AG09309 (cell line): ENCODE results near the gene EPG5.

Experiments
- DNase-seq: peaks from one replicate; pipeline ENCODE4 v3.0.0-alpha.2; 2010; ENCODE audit warnings: low read depth
- H3K4me3 ChIP-seq: 2 replicates; pipeline ENCODE4 v1.5.1; 2011; ENCODE audit warnings: mild to moderate bottlenecking, low read depth, low read length, moderate library complexity; ENCODE audit not compliant: control insufficient read depth
- CTCF ChIP-seq: IDR thresholded peaks from 2 replicates; pipeline ENCODE4 v1.5.1; 2011; ENCODE audit warnings: mild to moderate bottlenecking, low read depth, low read length, inconsistent platforms; ENCODE audit not compliant: insufficient read depth, control insufficient read depth; ENCODE audit errors: missing control alignments

The EPG5 gene

GRCh38 chr18:45801416-45802004 lies 165.6 kb downstream of the EPG5 start:
- no peak overlapping the region for H3K4me3 ChIP-seq
- no peak for DNase-seq
- TF ChIP-seq CTCF, result no peak
